ENCODE data around the gene SLAMF6. TPM values are rescaled to one million over a fixed set of nuclear protein-coding genes. Genes with fewer than 3 reads are reported as not detected.
"Not testable (repeated sequence)": the region's sequence is repeated elsewhere in the genome, so short reads cannot be mapped to it uniquely, and the experiment has no call there.

The SLAMF6 gene
- polyA plus RNA-seq, 1 donor: 0.31 TPM

- DNase-seq: no peak
Observed at GRCh38 chr1:160503087-160503486, 20.0 kb downstream of the SLAMF6 start.

GRCh38 chr1:160500321-160500990 is 22.6 kb downstream of the SLAMF6 start:
- no peak for DNase-seq

- peak; percentile 10 for DNase-seq
Observed at GRCh38 chr1:160499631-160500030, 23.4 kb downstream of the SLAMF6 start.

GRCh38 chr1:160498301-160499065 is 24.6 kb downstream of the SLAMF6 start:
- not testable (repeated sequence) for DNase-seq

- no peak for DNase-seq
Observed at GRCh38 chr1:160496334-160496733, 26.7 kb downstream of the SLAMF6 start.

- DNase-seq: no peak
Observed at GRCh38 chr1:160494620-160495019, 28.4 kb downstream of the SLAMF6 start.

GRCh38 chr1:160492617-160493016 is 30.4 kb downstream of the SLAMF6 start:
- DNase-seq: no peak

GRCh38 chr1:160491981-160492380 is 31.1 kb downstream of the SLAMF6 start:
- DNase-seq: no peak

GRCh38 chr1:160491017-160491416 is 32.0 kb downstream of the SLAMF6 start:
- DNase-seq: no peak

GRCh38 chr1:160489513-160490261 is 33.4 kb downstream of the SLAMF6 start:
- DNase-seq: no peak

GRCh38 chr1:160488347-160489058 is 34.6 kb downstream of the SLAMF6 start:
- DNase-seq: no peak

- DNase-seq: no peak
Observed at GRCh38 chr1:160486453-160486852, 36.6 kb downstream of the SLAMF6 start.

- DNase-seq: no peak
Observed at GRCh38 chr1:160483505-160484185, 39.4 kb downstream of the SLAMF6 start.

GRCh38 chr1:160481979-160482596 is 41.0 kb downstream of the SLAMF6 start:
- DNase-seq: no peak

GRCh38 chr1:160480781-160481180 is 42.3 kb downstream of the SLAMF6 start:
- not testable (repeated sequence) for DNase-seq

- not testable (repeated sequence) for DNase-seq
Observed at GRCh38 chr1:160479091-160479490, 44.0 kb downstream of the SLAMF6 start.

- no peak for DNase-seq
Observed at GRCh38 chr1:160474392-160475242, 48.4 kb downstream of the SLAMF6 start.

GRCh38 chr1:160472112-160472511 is 50.9 kb downstream of the SLAMF6 start:
- no peak for DNase-seq

- DNase-seq: no peak
Observed at GRCh38 chr1:160471253-160471652, 51.8 kb downstream of the SLAMF6 start.

- no peak for DNase-seq
Observed at GRCh38 chr1:160467576-160467975, 55.5 kb downstream of the SLAMF6 start.

- DNase-seq: no peak
Observed at GRCh38 chr1:160466961-160467360, 56.1 kb downstream of the SLAMF6 start.
